Activated CD8-positive, alpha-beta memory T cell treated with anti-CD3 and anti-CD28 coated beads, Interleukin-2, amount 50 U/mL, for 48 hours (primary cell): ENCODE measurements around the gene ADNP2.
A peak's percentile ranks its signal among the peaks of the same experiment; 100 is the strongest.

Source experiments
- DNase-seq: peaks from one replicate; pipeline ENCODE4 v3.0.0-alpha.2; 2020

Gene ADNP2

GRCh38 chr18:80175451-80176204, 66.6 kb downstream of the ADNP2 start:
- no peak for DNase-seq

- DNase-seq = no peak
Measured at GRCh38 chr18:80176334-80177073, 67.4 kb downstream of the ADNP2 start.

GRCh38 chr18:80177128-80177527, 68.1 kb downstream of the ADNP2 start:
- DNase-seq = no peak

GRCh38 chr18:80178935-80179818, 70.1 kb downstream of the ADNP2 start:
- DNase-seq = no peak

GRCh38 chr18:80179857-80180558, 70.9 kb downstream of the ADNP2 start:
- no peak for DNase-seq

- DNase-seq = no peak
Measured at GRCh38 chr18:80180778-80181564, 71.9 kb downstream of the ADNP2 start.

- DNase-seq = no peak
Measured at GRCh38 chr18:80181642-80182461, 72.8 kb downstream of the ADNP2 start.

GRCh38 chr18:80182855-80183254, 73.8 kb downstream of the ADNP2 start:
- DNase-seq = no peak

- no peak for DNase-seq
Measured at GRCh38 chr18:80183273-80184050, 74.4 kb downstream of the ADNP2 start.

GRCh38 chr18:80184243-80184772, 75.2 kb downstream of the ADNP2 start:
- DNase-seq = no peak

- DNase-seq = no peak
Measured at GRCh38 chr18:80185545-80185944, 76.5 kb downstream of the ADNP2 start.

GRCh38 chr18:80187956-80188642, 79.0 kb downstream of the ADNP2 start:
- DNase-seq = peak; percentile 23

GRCh38 chr18:80188643-80189530, 79.8 kb downstream of the ADNP2 start:
- peak; percentile 39 for DNase-seq

- DNase-seq = peak; percentile 25
Measured at GRCh38 chr18:80189531-80189865, 80.4 kb downstream of the ADNP2 start.
